ENCODE measurements around the gene NRG3.

The NRG3 gene

GRCh38 chr10:82506680-82507376 is 631.8 kb downstream of the NRG3 start:
- DNase-seq = no peak

- DNase-seq = no peak
Measured at GRCh38 chr10:82515256-82515655, 640.3 kb downstream of the NRG3 start.

- no peak for DNase-seq
Measured at GRCh38 chr10:82529062-82529461, 654.1 kb downstream of the NRG3 start.

GRCh38 chr10:82535457-82535856 is 660.5 kb downstream of the NRG3 start:
- DNase-seq = no peak

- no peak for DNase-seq
Measured at GRCh38 chr10:82536668-82537067, 661.7 kb downstream of the NRG3 start.

- no peak for DNase-seq
Measured at GRCh38 chr10:82538272-82538671, 663.3 kb downstream of the NRG3 start.

GRCh38 chr10:82543631-82544030 is 668.6 kb downstream of the NRG3 start:
- no peak for DNase-seq

- no peak for DNase-seq
Measured at GRCh38 chr10:82544377-82544776, 669.4 kb downstream of the NRG3 start.

GRCh38 chr10:82551506-82551905 is 676.5 kb downstream of the NRG3 start:
- DNase-seq = no peak

- DNase-seq = no peak
Measured at GRCh38 chr10:82552267-82552666, 677.3 kb downstream of the NRG3 start.

GRCh38 chr10:82554381-82554780 is 679.4 kb downstream of the NRG3 start:
- DNase-seq = no peak

- no peak for DNase-seq
Measured at GRCh38 chr10:82558014-82558607, 683.1 kb downstream of the NRG3 start.

- DNase-seq = no peak
Measured at GRCh38 chr10:82564353-82565196, 689.6 kb downstream of the NRG3 start.

- DNase-seq = no peak
Measured at GRCh38 chr10:82565197-82565575, 690.2 kb downstream of the NRG3 start.

- DNase-seq = no peak
Measured at GRCh38 chr10:82572744-82573143, 697.8 kb downstream of the NRG3 start.

- DNase-seq = no peak
Measured at GRCh38 chr10:82574081-82574480, 699.1 kb downstream of the NRG3 start.

GRCh38 chr10:82575318-82575717 is 700.3 kb downstream of the NRG3 start:
- DNase-seq = no peak

- DNase-seq = no peak
Measured at GRCh38 chr10:82576093-82576492, 701.1 kb downstream of the NRG3 start.

GRCh38 chr10:82581940-82582339 is 706.9 kb downstream of the NRG3 start:
- no peak for DNase-seq

GRCh38 chr10:82591421-82591820 is 716.4 kb downstream of the NRG3 start:
- DNase-seq = no peak

- DNase-seq = no peak
Measured at GRCh38 chr10:82597840-82598239, 722.8 kb downstream of the NRG3 start.

- DNase-seq = no peak
Measured at GRCh38 chr10:82609845-82610244, 734.9 kb downstream of the NRG3 start.

- DNase-seq = no peak
Measured at GRCh38 chr10:82618007-82618406, 743.0 kb downstream of the NRG3 start.

GRCh38 chr10:82621680-82622079 is 746.7 kb downstream of the NRG3 start:
- no peak for DNase-seq

Data from NK-92 treated with Interleukin-12 subunit alpha and Interleukin-12 subunit beta, amount 100 ng/mL, for 24 hours (cell line).